ENCODE measurements around the gene AGMAT. TPM values are rescaled to one million over a fixed set of nuclear protein-coding genes. Genes with fewer than 3 reads are reported as not detected.

Gene AGMAT
- total and polyA plus RNA-seq, 9 of the 15 experiments (the other 6 are each of a cell fraction or from before 2014, with no cell fraction given) = not detected

GRCh38 chr1:15627343-15627988 is 42.6 kb upstream of the AGMAT start:
- POLR2A ChIA-PET = interaction anchor here (0.6 to 1.8 kb wide), 8 partner anchors 9 to 54 kb away, joined by 3 to 17 read pairs (median 3); partner anchors contain the start of gene DDI2
- Histone ChIP-seq H2AFZ (ENCODE audit: low read depth, low read length) (no peak overlapping the region), H3K36me3 (ENCODE audit: control insufficient read depth, insufficient read depth, low read length) (peaks cover 78% of the 10 kb centered on the region), H3K4me2 (ENCODE audit: insufficient read depth, low read length) (peak overlapping the region; percentile 45), H3K4me3 (no peak overlapping the region), H3K79me2 (ENCODE audit: control insufficient read depth, insufficient read depth, low read length) (peaks cover 80% of the 10 kb centered on the region), H3K9me3 (replicated peaks; ENCODE audit: control insufficient read depth, insufficient read depth, low read depth, low read length) (no peaks in the 10 kb centered on the region), H3K4me1 (replicated peaks in 1 of 2; ENCODE audit: control insufficient read depth in 2 of 2, insufficient read depth in 2 of 2, low read length in 2 of 2) (peaks cover 12 to 48% of the 10 kb centered on the region in 2 experiments), H3K9ac (ENCODE audit: insufficient read depth in 1 of 2, low read depth in 2 of 2, low read length in 2 of 2) (peak overlapping the region in 1 of 2 experiments; percentile 66; a peak in 2 of 4 replicates), H3K27ac (ENCODE audit: extremely low read depth, low read depth, low read length) (peak overlapping the region; percentile 74), H3K9me1 (ENCODE audit: control insufficient read depth, insufficient read depth, low read length) (peaks cover 3% of the 10 kb centered on the region), H3K27me3 (ENCODE audit: control insufficient read depth in 2 of 2, insufficient read depth in 2 of 2, low read length in 2 of 2) (no peaks in the 10 kb centered on the region), H4K20me1 (replicated peaks; ENCODE audit: control insufficient read depth, insufficient read depth, low read length) (0 out of 2 replicates have a peak, but pooled peaks cover 4% of the 10 kb centered on the region)
- DNase-seq (ENCODE audit: extremely low read depth in 1 of 4, low spot score in 3 of 4) (peak in 2 of 4 experiments; percentile 34 to 53), ATAC-seq (peak; percentile 72), FAIRE-seq (peak; percentile 65)
- intact Hi-C loops (cut with micrococcal nuclease) = no loop called here
- BruUV-seq (replicated peaks) = no TSS peak
- 6% methylated on average over 4 of the region's 4 CpGs for WGBS (ENCODE audit: insufficient coverage, low coverage, missing lambda C conversion rate)
- CTCF ChIA-PET (ENCODE audit: low intra/inter-chr PET ratio) = no interaction called here
- in situ Hi-C loops (cut with MboI) = no loop called here
- TF ChIP-seq THAP7 (CRISPR knock-in tag; IDR thresholded peaks at IDR 0.05) (no peak), PBX2 (CRISPR knock-in tag; IDR thresholded peaks at IDR 0.05; ENCODE audit: low read depth) (no peak), PBX2 (tag; conservative IDR thresholded peaks at IDR 0.05; ENCODE audit: low read depth) (peak; percentile 85), TAF15 (IDR thresholded peaks at IDR 0.05; ENCODE audit: low read depth, low read length) (no peak), NR2C1 (IDR thresholded peaks at IDR 0.05) (no peak), NR2C1 (tag; IDR thresholded peaks at IDR 0.05) (no peak), TCF3 (CRISPR knock-in tag; IDR thresholded peaks at IDR 0.05) (0 out of 2 replicates have a peak, but pooled peaks have one; percentile 30)
- TF ChIP-seq, protein P1, sequence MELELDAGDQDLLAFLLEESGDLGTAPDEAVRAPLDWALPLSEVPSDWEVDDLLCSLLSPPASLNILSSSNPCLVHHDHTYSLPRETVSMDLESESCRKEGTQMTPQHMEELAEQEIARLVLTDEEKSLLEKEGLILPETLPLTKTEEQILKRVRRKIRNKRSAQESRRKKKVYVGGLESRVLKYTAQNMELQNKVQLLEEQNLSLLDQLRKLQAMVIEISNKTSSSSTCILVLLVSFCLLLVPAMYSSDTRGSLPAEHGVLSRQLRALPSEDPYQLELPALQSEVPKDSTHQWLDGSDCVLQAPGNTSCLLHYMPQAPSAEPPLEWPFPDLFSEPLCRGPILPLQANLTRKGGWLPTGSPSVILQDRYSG (tag; conservative IDR thresholded peaks at IDR 0.05; ENCODE audit: low read depth) = 0 out of 2 replicates have a peak, but pooled peaks have one; percentile 27
- TF ChIP-seq, protein P2, sequence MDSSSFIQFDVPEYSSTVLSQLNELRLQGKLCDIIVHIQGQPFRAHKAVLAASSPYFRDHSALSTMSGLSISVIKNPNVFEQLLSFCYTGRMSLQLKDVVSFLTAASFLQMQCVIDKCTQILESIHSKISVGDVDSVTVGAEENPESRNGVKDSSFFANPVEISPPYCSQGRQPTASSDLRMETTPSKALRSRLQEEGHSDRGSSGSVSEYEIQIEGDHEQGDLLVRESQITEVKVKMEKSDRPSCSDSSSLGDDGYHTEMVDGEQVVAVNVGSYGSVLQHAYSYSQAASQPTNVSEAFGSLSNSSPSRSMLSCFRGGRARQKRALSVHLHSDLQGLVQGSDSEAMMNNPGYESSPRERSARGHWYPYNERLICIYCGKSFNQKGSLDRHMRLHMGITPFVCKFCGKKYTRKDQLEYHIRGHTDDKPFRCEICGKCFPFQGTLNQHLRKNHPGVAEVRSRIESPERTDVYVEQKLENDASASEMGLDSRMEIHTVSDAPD (CRISPR knock-in tag; IDR thresholded peaks at IDR 0.05) = peak; percentile 80; the same call in 1 of the 2 replicates
- TF ChIP-seq, protein P3, sequence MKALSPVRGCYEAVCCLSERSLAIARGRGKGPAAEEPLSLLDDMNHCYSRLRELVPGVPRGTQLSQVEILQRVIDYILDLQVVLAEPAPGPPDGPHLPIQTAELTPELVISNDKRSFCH (CRISPR knock-in tag; IDR thresholded peaks at IDR 0.05) = no peak
- TF ChIP-seq, protein P3 (tag; IDR thresholded peaks at IDR 0.05) = peak; percentile 79; the same call in 1 of the 2 replicates

Data from K562 (cell line).